Activated CD4-positive, alpha-beta T cell treated with anti-CD3 and anti-CD28 coated beads for 36 hours (primary cell): ENCODE data around the gene RPLP2. TPM values are rescaled to one million over a fixed set of nuclear protein-coding genes. Genes with fewer than 3 reads are reported as not detected.

Source experiments
- ATAC-seq: fragments of 200-7000 bp; cut with Tn5 transposase; one replicate; pipeline ENCODE4 v1.10.0; 2021; ENCODE audit warnings: mild to moderate bottlenecking, moderate library complexity
- CTCF ChIA-PET: fragments of 350-600 bp; sonication (Branson Sonifier 250); formaldehyde crosslinking; loops from one replicate; lab custom pipeline; 2021; ENCODE audit warnings: antibody characterized with exemption; lab: Charles Lee
- POLR2A ChIA-PET: fragments of 350-600 bp; sonication (Branson Sonifier 250); formaldehyde crosslinking; loops from one replicate; lab custom pipeline; 2021; ENCODE audit warnings: antibody characterized with exemption, inconsistent platforms; lab: Charles Lee
- DNase-seq: peaks from one replicate; pipeline ENCODE4 v3.0.0-alpha.2; 2020
- H3K27ac Mint-ChIP-seq: one replicate; pipeline ENCODE4 v1.8.0; 2021; ENCODE audit warnings: mixed read lengths
- H3K27me3 Mint-ChIP-seq: one replicate; pipeline ENCODE4 v1.8.0; 2021; ENCODE audit warnings: mixed read lengths
- H3K36me3 Mint-ChIP-seq: one replicate; pipeline ENCODE4 v1.8.0; 2021; ENCODE audit warnings: low read depth, mixed read lengths
- H3K4me1 Mint-ChIP-seq: one replicate; pipeline ENCODE4 v1.8.0; 2021; ENCODE audit warnings: mixed read lengths
- H3K4me3 Mint-ChIP-seq: one replicate; pipeline ENCODE4 v1.8.0; 2021; ENCODE audit warnings: mild to moderate bottlenecking, moderate library complexity, mixed read lengths
- H3K9me3 Mint-ChIP-seq: one replicate; pipeline ENCODE4 v1.8.0; 2021; ENCODE audit warnings: low read depth, mixed read lengths
- intact Hi-C, 2 experiments: fragments of 100-400 bp; cut with DNase I in 1 of 2; cut with micrococcal nuclease in 1 of 2; formaldehyde crosslinking; loops; one replicate each; pipeline versions ENCODE4 v1.14.2 to v1.15.1; 2022 to 2024; cut with DNase I, micrococcal nuclease
- total RNA-seq, 2 experiments: library from RNA; stranded (reverse); gene quantifications; one replicate each; pipeline ENCODE4 v1.2.3, GENCODE V29; 2021

Gene RPLP2
- total RNA-seq, 2 experiments from 2014 or later = 2,132 to 3,230 TPM

DNA sequence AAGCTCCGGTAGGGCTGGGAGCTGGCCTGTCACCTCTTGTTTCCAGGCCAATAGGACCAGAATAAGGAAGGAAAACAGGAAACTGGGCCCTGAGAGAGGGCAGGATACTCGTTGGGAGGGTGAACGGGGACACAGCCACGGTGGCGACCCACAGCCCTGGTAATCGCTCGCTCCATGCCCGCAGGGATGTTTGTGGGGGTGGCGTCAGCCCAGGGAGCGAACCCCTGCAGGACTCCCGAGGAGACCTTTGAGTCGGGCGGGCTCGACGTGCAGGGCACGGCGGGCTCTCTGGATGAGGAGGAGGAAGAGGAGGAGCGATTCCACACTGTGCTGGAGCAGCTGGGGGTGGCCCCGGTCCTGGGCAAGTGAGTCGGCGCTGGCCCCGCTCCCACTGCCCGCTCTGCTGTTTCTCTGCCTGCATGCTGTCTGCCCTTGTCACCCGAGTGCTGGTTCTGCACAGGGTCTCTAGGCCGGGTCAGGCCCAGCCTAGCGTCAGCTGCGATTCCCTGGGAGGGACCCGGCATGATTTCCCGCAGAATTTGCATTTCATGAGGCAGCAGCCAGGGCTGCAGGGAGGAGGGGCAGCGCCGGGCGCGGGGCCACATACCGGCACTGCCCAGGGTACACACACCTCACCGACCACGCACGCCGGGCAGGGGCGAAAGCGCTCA, 19.5 kb downstream of the RPLP2 start:
- no peak overlapping the region for H3K4me3 Mint-ChIP-seq
- intact Hi-C loops = no loop called here
- CTCF ChIA-PET = interaction anchor here (0.6 to 1.6 kb wide), 3 partner anchors 12 to 30 kb away, joined by 3 to 5 read pairs (median 5); no protein-coding TSS in a partner anchor
- H3K27me3 Mint-ChIP-seq = peaks cover 34% of the 10 kb centered on the region
- ATAC-seq (no peak), DNase-seq (no peak)
- POLR2A ChIA-PET = interaction anchor here (0.9 kb wide), 1 partner anchor 8 kb away, joined by 3 read pairs; no protein-coding TSS in a partner anchor
- H3K9me3 Mint-ChIP-seq = no peaks in the 10 kb centered on the region
- H3K36me3 Mint-ChIP-seq = peaks cover 6% of the 10 kb centered on the region
- H3K27ac Mint-ChIP-seq = no peak overlapping the region
- H3K4me1 Mint-ChIP-seq = peaks cover 38% of the 10 kb centered on the region

DNA sequence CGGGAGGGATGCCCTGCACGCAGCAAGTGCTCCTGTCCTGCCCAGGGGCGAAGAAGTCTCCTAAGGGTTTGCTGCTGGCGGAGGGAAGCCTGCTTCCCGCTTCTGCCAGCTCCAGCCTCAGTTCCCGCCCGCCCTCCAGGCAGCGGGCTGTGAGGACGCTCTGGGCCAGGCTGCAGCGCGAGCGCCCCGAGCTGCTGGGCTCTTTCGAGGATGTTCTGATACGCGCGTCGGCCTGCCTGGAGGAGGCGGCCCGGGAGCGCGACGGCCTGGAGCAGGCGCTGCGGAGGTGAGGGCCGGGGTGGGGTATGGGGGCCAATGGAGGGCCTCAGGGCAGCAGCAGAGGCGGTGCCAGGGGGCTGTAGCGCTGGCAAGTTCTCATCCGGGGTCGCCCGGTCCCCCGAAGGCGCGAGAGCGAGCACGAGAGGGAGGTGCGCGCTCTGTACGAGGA, 20.1 kb downstream of the RPLP2 start:
- no peak overlapping the region for H3K4me3 Mint-ChIP-seq

DNA sequence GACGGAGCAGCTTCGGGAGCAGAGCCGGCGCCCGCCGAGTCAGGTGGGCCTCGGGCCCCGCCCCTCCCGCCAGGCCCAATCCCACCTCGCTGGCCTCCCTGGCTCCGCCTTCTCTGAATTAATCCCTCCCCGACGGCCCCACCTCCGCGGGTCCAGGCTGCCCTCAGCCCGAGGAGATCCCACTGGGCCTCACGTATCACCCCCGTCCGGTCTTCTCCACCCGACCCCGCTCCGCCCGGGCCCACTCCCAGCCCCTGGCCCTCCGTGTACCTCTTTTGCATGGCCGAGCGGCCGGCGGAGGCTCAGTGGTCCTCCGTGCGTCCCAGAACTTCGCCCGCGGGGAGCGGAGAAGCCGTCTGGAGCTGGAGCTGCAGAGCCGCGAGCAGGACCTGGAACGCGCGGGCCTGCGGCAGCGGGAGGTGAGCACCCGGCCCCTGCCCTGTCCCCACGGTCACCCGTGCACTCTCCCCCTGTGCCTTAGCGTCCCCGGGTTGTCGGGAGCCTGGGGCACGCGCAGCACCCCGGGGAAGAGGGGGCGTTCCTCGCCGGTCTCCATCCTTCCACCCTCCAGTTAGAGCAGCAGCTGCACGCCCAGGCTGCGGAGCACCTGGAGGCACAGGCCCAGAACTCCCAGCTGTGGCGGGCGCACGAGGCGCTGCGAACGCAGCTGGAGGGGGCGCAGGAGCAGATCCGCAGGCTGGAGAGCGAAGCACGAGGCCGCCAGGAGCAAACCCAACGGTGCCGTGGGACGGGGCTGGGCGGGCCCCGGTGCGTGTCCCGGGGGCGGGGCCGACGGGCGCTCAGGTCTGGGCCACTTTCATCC, 20.7 kb downstream of the RPLP2 start:
- Mint-ChIP-seq H3K36me3 (no peaks in the 10 kb centered on the region), H3K4me1 (peaks cover 41% of the 10 kb centered on the region), H3K9me3 (no peaks in the 10 kb centered on the region), H3K27me3 (peaks cover 34% of the 10 kb centered on the region), H3K27ac (no peak overlapping the region), H3K4me3 (no peak overlapping the region)
- CTCF ChIA-PET = interaction anchor here (1.6 kb wide), 1 partner anchor 11 kb away, joined by 5 read pairs; no protein-coding TSS in a partner anchor
- intact Hi-C loops = loop anchor here in 1 of 2 experiments (1.0 to 5.0 kb wide), 2 partner anchors 10 to 432 kb away; no protein-coding TSS in a partner anchor
- peak; percentile 75 for DNase-seq
- POLR2A ChIA-PET = interaction anchor here (0.9 to 3.6 kb wide), 2 partner anchors 9 to 11 kb away, joined by 3 to 17 read pairs; partner anchors contain the start of gene PNPLA2
- peak; percentile 50 for ATAC-seq

More for the DNA sequence above, 20.1 kb downstream of the RPLP2 start:
- no peak for ATAC-seq
- CTCF ChIA-PET = interaction anchor here (1.6 kb wide), 1 partner anchor 11 kb away, joined by 5 read pairs; no protein-coding TSS in a partner anchor
- Mint-ChIP-seq H3K27ac (no peak overlapping the region), H3K27me3 (peaks cover 34% of the 10 kb centered on the region), H3K4me1 (peaks cover 38% of the 10 kb centered on the region), H3K9me3 (no peaks in the 10 kb centered on the region), H3K36me3 (peaks cover 3% of the 10 kb centered on the region)
- intact Hi-C loops = loop anchor here in 1 of 2 experiments (1.0 to 5.0 kb wide), 2 partner anchors 10 to 432 kb away; no protein-coding TSS in a partner anchor
- POLR2A ChIA-PET = interaction anchor here (0.9 kb wide), 1 partner anchor 8 kb away, joined by 3 read pairs; no protein-coding TSS in a partner anchor
- no peak for DNase-seq

DNA sequence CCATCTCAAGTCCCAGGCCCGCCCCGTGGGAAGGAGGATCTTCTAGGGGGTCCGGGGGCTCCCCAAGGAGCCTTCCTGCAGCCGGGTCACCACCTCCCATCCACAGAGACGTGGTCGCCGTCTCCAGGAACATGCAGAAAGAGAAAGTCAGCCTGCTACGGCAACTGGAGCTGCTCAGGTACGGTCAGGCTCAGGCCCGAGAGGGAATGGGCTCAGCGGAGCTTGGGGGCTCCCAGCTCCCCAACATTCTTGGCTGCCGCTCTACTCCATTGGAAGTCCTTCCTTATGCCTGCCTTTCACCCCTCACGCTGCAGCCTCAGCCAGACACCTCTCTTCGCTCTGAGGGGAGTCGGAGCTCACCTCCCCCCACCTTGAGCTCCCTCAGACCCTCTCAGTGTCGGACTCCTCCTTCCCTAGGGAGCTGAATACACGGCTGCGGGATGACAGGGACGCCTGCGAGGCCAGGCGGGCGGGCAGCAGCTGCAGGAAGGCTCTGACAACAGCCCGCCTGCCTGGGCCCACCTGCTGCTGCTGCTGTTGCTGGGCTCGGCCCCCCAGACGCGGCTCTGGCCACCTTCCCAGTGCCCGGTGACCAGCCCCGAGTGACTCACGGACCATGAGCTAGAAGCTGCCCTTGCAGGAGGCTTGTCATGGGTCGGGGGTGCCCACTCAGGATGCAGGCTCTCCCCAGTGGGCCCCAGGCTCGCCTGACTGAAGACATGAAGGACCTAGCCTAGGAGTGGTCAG, 21.5 kb downstream of the RPLP2 start:
- CTCF ChIA-PET = interaction anchor here (1.6 kb wide), 1 partner anchor 10 kb away, joined by 5 read pairs; no protein-coding TSS in a partner anchor
- Mint-ChIP-seq H3K4me3 (no peak overlapping the region), H3K9me3 (no peaks in the 10 kb centered on the region), H3K36me3 (no peaks in the 10 kb centered on the region), H3K27me3 (peaks cover 34% of the 10 kb centered on the region), H3K27ac (no peak overlapping the region), H3K4me1 (peaks cover 40% of the 10 kb centered on the region)
- POLR2A ChIA-PET = interaction anchor here (0.7 to 3.6 kb wide), 2 partner anchors 12 to 243 kb away, joined by 3 to 17 read pairs; partner anchors contain the start of gene PNPLA2
- intact Hi-C loops = loop anchor here in 1 of 2 experiments (5.0 kb wide), 1 partner anchor 431 kb away; no protein-coding TSS in a partner anchor
- DNase-seq (no peak), ATAC-seq (no peak)

GRCh38 chr11:831961-832528, 22.3 kb downstream of the RPLP2 start:
- Mint-ChIP-seq H3K27ac (no peak overlapping the region), H3K9me3 (no peaks in the 10 kb centered on the region), H3K4me3 (no peak overlapping the region), H3K36me3 (no peaks in the 10 kb centered on the region), H3K4me1 (peaks cover 36% of the 10 kb centered on the region), H3K27me3 (peaks cover 32% of the 10 kb centered on the region)
- DNase-seq = no peak
- ChIA-PET POLR2A (interaction anchor here (0.7 to 3.6 kb wide), 2 partner anchors 13 to 244 kb away, joined by 3 to 17 read pairs; partner anchors contain the start of gene PNPLA2), CTCF (interaction anchor here (1.9 kb wide), 1 partner anchor 16 kb away, joined by 8 read pairs; no protein-coding TSS in a partner anchor)
- intact Hi-C loops = loop anchor here in 1 of 2 experiments (5.0 kb wide), 1 partner anchor 430 kb away; no protein-coding TSS in a partner anchor
- ATAC-seq = no peak

GRCh38 chr11:832529-833113, 22.9 kb downstream of the RPLP2 start, which contains the start of gene CD151:
Gene CD151, plus strand, starts transcription at chr11:832952. Its CDS starts 3,118 bp downstream, at chr11:836070.
- Mint-ChIP-seq H3K36me3 (no peaks in the 10 kb centered on the region), H3K4me3 (peak within 1 kb of the TSS; percentile 69), H3K27me3 (peaks cover 30% of the 10 kb centered on the region), H3K27ac (peak within 1 kb of the TSS; percentile 31), H3K4me1 (peaks cover 33% of the 10 kb centered on the region), H3K9me3 (no peaks in the 10 kb centered on the region)
- ChIA-PET POLR2A (interaction anchor here (3.6 kb wide), 1 partner anchor 13 kb away, joined by 17 read pairs; the partner anchor contains the start of gene PNPLA2), CTCF (interaction anchor here (1.9 kb wide), 1 partner anchor 16 kb away, joined by 8 read pairs; no protein-coding TSS in a partner anchor)
- DNase-seq (peak; percentile 75), ATAC-seq (peak; percentile 55)
- intact Hi-C loops = loop anchor here in 1 of 2 experiments (1.0 to 5.0 kb wide), 2 partner anchors 10 to 430 kb away; partner anchors contain the start of genes POLR2L and TSPAN4

DNA sequence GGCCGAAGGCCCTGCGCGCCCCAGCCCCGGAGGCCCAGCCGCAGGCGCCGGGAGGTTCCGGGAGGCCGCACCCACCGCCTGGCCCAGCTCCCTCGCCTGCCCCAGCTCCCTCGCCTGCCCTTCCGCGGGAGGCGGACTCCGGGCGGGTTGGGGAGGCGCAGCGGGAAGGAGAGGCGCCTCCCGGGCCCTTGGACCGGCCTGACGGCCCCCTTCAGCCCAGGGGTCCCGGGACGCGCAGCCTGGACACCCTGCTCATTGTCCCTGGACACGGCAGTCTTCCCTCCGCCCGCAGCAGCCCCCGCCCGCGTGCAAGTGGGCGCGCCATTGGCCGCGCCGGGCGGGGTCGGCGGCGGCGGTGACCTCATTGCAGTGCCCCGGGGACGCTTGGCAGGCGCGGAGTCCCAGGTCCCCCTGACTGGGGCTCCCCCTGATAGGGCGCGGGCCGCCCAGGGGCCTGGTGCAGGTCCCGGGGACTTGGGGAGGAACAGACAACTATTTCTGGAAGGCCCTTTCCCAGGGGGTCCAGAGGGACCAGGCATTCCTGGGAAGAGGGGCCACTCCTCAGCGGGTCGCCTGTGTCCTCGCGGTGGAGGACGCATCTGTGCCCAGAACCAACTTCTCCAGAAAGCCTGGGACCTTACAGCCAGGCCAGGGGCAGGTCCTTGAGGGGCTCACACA, 23.5 kb downstream of the RPLP2 start:
- no peaks in the 10 kb centered on the region for H3K36me3 Mint-ChIP-seq
- DNase-seq (peak; percentile 64), ATAC-seq (peak; percentile 37)
- H3K27ac Mint-ChIP-seq = no peak overlapping the region
- CTCF ChIA-PET = interaction anchor here (0.6 to 1.9 kb wide), 2 partner anchors 15 to 129 kb away, joined by 3 to 8 read pairs; no protein-coding TSS in a partner anchor
- intact Hi-C loops = loop anchor here in 1 of 2 experiments (1.0 to 5.0 kb wide), 2 partner anchors 9 to 429 kb away; partner anchors contain the start of genes POLR2L and TSPAN4
- no peaks in the 10 kb centered on the region for H3K9me3 Mint-ChIP-seq
- peaks cover 27% of the 10 kb centered on the region for H3K4me1 Mint-ChIP-seq
- POLR2A ChIA-PET = interaction anchor here (1.1 to 3.6 kb wide), 2 partner anchors 9 to 14 kb away, joined by 3 to 17 read pairs; partner anchors contain the start of genes PNPLA2 and POLR2L
- peaks cover 24% of the 10 kb centered on the region for H3K27me3 Mint-ChIP-seq
- H3K4me3 Mint-ChIP-seq = peak overlapping the region; percentile 69

GRCh38 chr11:833849-834311, 24.1 kb downstream of the RPLP2 start:
- Mint-ChIP-seq H3K4me1 (peaks cover 27% of the 10 kb centered on the region), H3K36me3 (no peaks in the 10 kb centered on the region), H3K27ac (peak overlapping the region; percentile 31), H3K4me3 (peak overlapping the region; percentile 69), H3K27me3 (peaks cover 20% of the 10 kb centered on the region), H3K9me3 (no peaks in the 10 kb centered on the region)
- intact Hi-C loops = loop anchor here in 1 of 2 experiments (1.0 to 5.0 kb wide), 2 partner anchors 8 to 428 kb away; partner anchors contain the start of genes POLR2L and TSPAN4
- ChIA-PET POLR2A (interaction anchor here (1.1 to 3.6 kb wide), 3 partner anchors 8 to 14 kb away, joined by 3 to 17 read pairs (median 7); partner anchors contain the start of genes PNPLA2 and POLR2L), CTCF (interaction anchor here (0.6 to 1.9 kb wide), 2 partner anchors 14 to 129 kb away, joined by 3 to 8 read pairs; no protein-coding TSS in a partner anchor)
- ATAC-seq (no peak), DNase-seq (no peak)
